ENCODE measurements around the gene ZFYVE9.
"Not testable (repeated sequence)": the region's sequence is repeated elsewhere in the genome, so short reads cannot be mapped to it uniquely, and the experiment has no call there.

The ZFYVE9 gene

GRCh38 chr1:52127181-52128180 is 14.4 kb upstream of the ZFYVE9 start:
- peaks cover 44% of the 10 kb centered on the region for H3K27me3 Mint-ChIP-seq
- no peak overlapping the region for H3K4me3 Mint-ChIP-seq
- no peak overlapping the region for H3K27ac Mint-ChIP-seq
- H3K36me3 Mint-ChIP-seq (ENCODE audit: low read depth), result no peaks in the 10 kb centered on the region
- H3K4me1 Mint-ChIP-seq (ENCODE audit: low read depth), result peaks cover 10% of the 10 kb centered on the region
- intact Hi-C loops (cut with micrococcal nuclease), result loop anchor here (1.0 to 5.0 kb wide), 2 partner anchors 169 to 560 kb away; no protein-coding TSS in a partner anchor
- no peaks in the 10 kb centered on the region for H3K9me3 Mint-ChIP-seq

GRCh38 chr1:52139817-52140540 is 1.9 kb upstream of the ZFYVE9 start:
- Mint-ChIP-seq H3K4me1 (ENCODE audit: low read depth) (peaks cover 23% of the 10 kb centered on the region), H3K9me3 (no peaks in the 10 kb centered on the region), H3K27ac (no peak overlapping the region), H3K36me3 (ENCODE audit: low read depth) (no peaks in the 10 kb centered on the region), H3K4me3 (no peak overlapping the region), H3K27me3 (peaks cover 53% of the 10 kb centered on the region)
- intact Hi-C loops (cut with micrococcal nuclease), result no loop called here

- intact Hi-C loops (cut with micrococcal nuclease), result no loop called here
- Mint-ChIP-seq H3K36me3 (ENCODE audit: low read depth) (no peaks in the 10 kb centered on the region), H3K4me3 (no peak overlapping the region), H3K27ac (no peak overlapping the region), H3K4me1 (ENCODE audit: low read depth) (peaks cover 23% of the 10 kb centered on the region), H3K9me3 (no peaks in the 10 kb centered on the region), H3K27me3 (peaks cover 57% of the 10 kb centered on the region)
Observed at GRCh38 chr1:52140633-52141512, 1.0 kb upstream of the ZFYVE9 start.

- Mint-ChIP-seq H3K9me3 (no peaks in the 10 kb centered on the region), H3K27ac (no peak overlapping the region), H3K4me3 (peak overlapping the region; percentile 67), H3K4me1 (ENCODE audit: low read depth) (peaks cover 23% of the 10 kb centered on the region), H3K27me3 (peaks cover 55% of the 10 kb centered on the region), H3K36me3 (ENCODE audit: low read depth) (no peaks in the 10 kb centered on the region)
- intact Hi-C loops (cut with micrococcal nuclease), result loop anchor here (1.0 kb wide), 1 partner anchor 154 kb away; no protein-coding TSS in a partner anchor
Observed at GRCh38 chr1:52142220-52143183, 613 bp downstream of the ZFYVE9 start.

- no peak overlapping the region for H3K4me3 Mint-ChIP-seq
- intact Hi-C loops (cut with micrococcal nuclease), result no loop called here
- no peaks in the 10 kb centered on the region for H3K36me3 Mint-ChIP-seq (ENCODE audit: low read depth)
- H3K27ac Mint-ChIP-seq, result no peak overlapping the region
- peaks cover 44% of the 10 kb centered on the region for H3K27me3 Mint-ChIP-seq
- H3K4me1 Mint-ChIP-seq (ENCODE audit: low read depth), result peaks cover 14% of the 10 kb centered on the region
- no peaks in the 10 kb centered on the region for H3K9me3 Mint-ChIP-seq
Observed at GRCh38 chr1:52145137-52145536, 3.2 kb downstream of the ZFYVE9 start.

GRCh38 chr1:52150445-52150844 is 8.6 kb downstream of the ZFYVE9 start:
- intact Hi-C loops (cut with micrococcal nuclease), result not testable (repeated sequence)

GRCh38 chr1:52150946-52151345 is 9.1 kb downstream of the ZFYVE9 start:
- Mint-ChIP-seq H3K36me3 (ENCODE audit: low read depth) (no peaks in the 10 kb centered on the region), H3K4me3 (no peak overlapping the region), H3K4me1 (ENCODE audit: low read depth) (no peaks in the 10 kb centered on the region), H3K27me3 (peaks cover 21% of the 10 kb centered on the region), H3K27ac (no peak overlapping the region), H3K9me3 (no peaks in the 10 kb centered on the region)
- intact Hi-C loops (cut with micrococcal nuclease), result no loop called here

More at GRCh38 chr1:52150445-52150844, 8.6 kb downstream of the ZFYVE9 start:
- H3K27ac Mint-ChIP-seq; H3K4me3 Mint-ChIP-seq; H3K36me3 Mint-ChIP-seq (ENCODE audit: low read depth); H3K4me1 Mint-ChIP-seq (ENCODE audit: low read depth); H3K9me3 Mint-ChIP-seq: not testable (repeated sequence)
- H3K27me3 Mint-ChIP-seq, result peaks cover 21% of the 10 kb centered on the region

GRCh38 chr1:52152572-52152971 is 10.7 kb downstream of the ZFYVE9 start:
- intact Hi-C loops (cut with micrococcal nuclease), result no loop called here
- Mint-ChIP-seq H3K36me3 (ENCODE audit: low read depth) (no peaks in the 10 kb centered on the region), H3K4me1 (ENCODE audit: low read depth) (no peaks in the 10 kb centered on the region), H3K27ac (no peak overlapping the region), H3K27me3 (peaks cover 18% of the 10 kb centered on the region), H3K9me3 (no peaks in the 10 kb centered on the region), H3K4me3 (no peak overlapping the region)

GRCh38 chr1:52153010-52153409 is 11.1 kb downstream of the ZFYVE9 start:
- no peak overlapping the region for H3K4me3 Mint-ChIP-seq

GRCh38 chr1:52153898-52154297 is 12.0 kb downstream of the ZFYVE9 start:
- Mint-ChIP-seq H3K27me3 (peaks cover 12% of the 10 kb centered on the region), H3K4me3 (no peak overlapping the region), H3K36me3 (ENCODE audit: low read depth) (no peaks in the 10 kb centered on the region), H3K27ac (no peak overlapping the region), H3K9me3 (no peaks in the 10 kb centered on the region), H3K4me1 (ENCODE audit: low read depth) (no peaks in the 10 kb centered on the region)
- intact Hi-C loops (cut with micrococcal nuclease), result no loop called here

More at GRCh38 chr1:52153010-52153409, 11.1 kb downstream of the ZFYVE9 start:
- no peaks in the 10 kb centered on the region for H3K36me3 Mint-ChIP-seq (ENCODE audit: low read depth)
- H3K27ac Mint-ChIP-seq, result no peak overlapping the region
- intact Hi-C loops (cut with micrococcal nuclease), result no loop called here
- H3K4me1 Mint-ChIP-seq (ENCODE audit: low read depth), result no peaks in the 10 kb centered on the region
- no peaks in the 10 kb centered on the region for H3K9me3 Mint-ChIP-seq
- H3K27me3 Mint-ChIP-seq, result peaks cover 16% of the 10 kb centered on the region

- Mint-ChIP-seq H3K9me3 (no peaks in the 10 kb centered on the region), H3K4me3 (no peak overlapping the region), H3K27ac (no peak overlapping the region), H3K27me3 (peaks cover 14% of the 10 kb centered on the region), H3K4me1 (ENCODE audit: low read depth) (no peaks in the 10 kb centered on the region), H3K36me3 (ENCODE audit: low read depth) (no peaks in the 10 kb centered on the region)
- intact Hi-C loops (cut with micrococcal nuclease), result no loop called here
Observed at GRCh38 chr1:52156460-52156859, 14.6 kb downstream of the ZFYVE9 start.

GRCh38 chr1:52157582-52157981 is 15.7 kb downstream of the ZFYVE9 start:
- intact Hi-C loops (cut with micrococcal nuclease), result no loop called here
- Mint-ChIP-seq H3K36me3 (ENCODE audit: low read depth) (no peaks in the 10 kb centered on the region), H3K27me3 (peaks cover 17% of the 10 kb centered on the region), H3K9me3 (no peaks in the 10 kb centered on the region), H3K4me3 (no peak overlapping the region), H3K27ac (no peak overlapping the region), H3K4me1 (ENCODE audit: low read depth) (no peaks in the 10 kb centered on the region)
